GM12892 (cell line): ENCODE results near the gene GREB1L.

Experiments
- POLR2A ChIP-seq: IDR thresholded peaks from 2 replicates; pipeline ENCODE4 v1.6.1; 2011; ENCODE audit warnings: low read depth, low read length, control low read depth
- TAF1 ChIP-seq: IDR thresholded peaks from 2 replicates; pipeline ENCODE4 v1.6.1; 2011; ENCODE audit warnings: low read depth, mild to moderate bottlenecking, control low read depth, low read length, borderline replicate concordance

DNA sequence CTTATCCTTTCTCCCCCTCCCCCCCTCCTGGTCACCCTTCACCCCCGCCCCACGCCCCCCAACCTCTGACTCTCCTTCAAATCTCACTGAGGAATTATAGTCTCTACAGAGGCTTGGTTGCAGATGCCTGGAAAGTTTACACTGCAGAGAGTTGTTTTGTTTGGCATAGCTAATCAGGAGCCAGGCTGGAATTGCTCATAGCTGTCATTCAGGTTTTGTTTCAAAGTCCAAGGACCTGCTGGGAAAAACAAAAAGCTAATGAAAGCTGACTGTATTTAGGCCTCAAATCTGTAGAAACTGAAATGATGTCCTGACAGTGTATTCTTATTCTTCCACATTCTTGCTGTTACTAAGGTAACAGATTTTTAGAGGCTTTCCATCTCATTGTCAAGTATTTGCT lies 22.6 kb downstream of the GREB1L start:
- TF ChIP-seq TAF1 = no peak
- no peak for TF ChIP-seq POLR2A
